ENCODE data around the gene CUX1. TPM values are rescaled to one million over a fixed set of nuclear protein-coding genes. Genes with fewer than 3 reads are reported as not detected.

The CUX1 gene
- total RNA-seq, 1 donor from 2014 or later, result 66.4 TPM

DNA sequence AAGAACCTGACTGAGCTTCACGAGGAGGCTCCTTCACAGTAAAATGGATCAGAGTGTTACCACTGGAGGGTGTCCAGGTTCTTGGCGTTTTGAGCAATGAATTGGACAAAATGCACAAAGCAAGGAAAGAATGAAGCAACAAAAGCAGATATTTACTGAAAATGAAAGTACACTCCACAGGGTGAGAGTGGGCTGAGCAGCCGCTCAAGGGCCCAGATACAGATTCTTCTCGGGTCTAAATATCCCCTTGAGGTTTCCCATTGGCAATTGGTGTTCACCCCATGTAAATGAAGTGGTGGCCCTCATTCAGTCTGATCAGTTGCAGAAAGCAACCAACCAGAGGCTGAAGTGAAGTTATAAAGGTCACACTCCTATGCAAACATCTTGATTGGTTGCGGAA lies 254.6 kb downstream of the CUX1 start:
- DNase-seq (ENCODE audit: low spot score), result no peak
- peaks cover 6% of the 10 kb centered on the region for H4K20me1 ChIP-seq (ENCODE audit: low read depth)
- H3K4me1 ChIP-seq, result peaks cover 15% of the 10 kb centered on the region
- no peaks in the 10 kb centered on the region for H3K9me3 ChIP-seq (ENCODE audit: low read depth)
- H3K79me2 ChIP-seq (ENCODE audit: low read depth), result no peaks in the 10 kb centered on the region
- peaks cover 7% of the 10 kb centered on the region for H3K4me1 Mint-ChIP-seq
- H3K27ac Mint-ChIP-seq, result no peak overlapping the region
- no peak overlapping the region for H3K4me3 ChIP-seq
- H3K27ac ChIP-seq, result no peak overlapping the region
- H3K9me3 Mint-ChIP-seq, result no peaks in the 10 kb centered on the region
- H3K36me3 Mint-ChIP-seq, result peaks cover 32% of the 10 kb centered on the region
- no peak overlapping the region for H3K9ac ChIP-seq
- H2AFZ ChIP-seq (replicated peaks), result no peak overlapping the region
- H3K27me3 Mint-ChIP-seq (ENCODE audit: insufficient read depth, low read depth), result peaks cover 2% of the 10 kb centered on the region
- TF ChIP-seq, protein P1, sequence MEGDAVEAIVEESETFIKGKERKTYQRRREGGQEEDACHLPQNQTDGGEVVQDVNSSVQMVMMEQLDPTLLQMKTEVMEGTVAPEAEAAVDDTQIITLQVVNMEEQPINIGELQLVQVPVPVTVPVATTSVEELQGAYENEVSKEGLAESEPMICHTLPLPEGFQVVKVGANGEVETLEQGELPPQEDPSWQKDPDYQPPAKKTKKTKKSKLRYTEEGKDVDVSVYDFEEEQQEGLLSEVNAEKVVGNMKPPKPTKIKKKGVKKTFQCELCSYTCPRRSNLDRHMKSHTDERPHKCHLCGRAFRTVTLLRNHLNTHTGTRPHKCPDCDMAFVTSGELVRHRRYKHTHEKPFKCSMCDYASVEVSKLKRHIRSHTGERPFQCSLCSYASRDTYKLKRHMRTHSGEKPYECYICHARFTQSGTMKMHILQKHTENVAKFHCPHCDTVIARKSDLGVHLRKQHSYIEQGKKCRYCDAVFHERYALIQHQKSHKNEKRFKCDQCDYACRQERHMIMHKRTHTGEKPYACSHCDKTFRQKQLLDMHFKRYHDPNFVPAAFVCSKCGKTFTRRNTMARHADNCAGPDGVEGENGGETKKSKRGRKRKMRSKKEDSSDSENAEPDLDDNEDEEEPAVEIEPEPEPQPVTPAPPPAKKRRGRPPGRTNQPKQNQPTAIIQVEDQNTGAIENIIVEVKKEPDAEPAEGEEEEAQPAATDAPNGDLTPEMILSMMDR (IDR thresholded peaks at IDR 0.05), result no peak
- TF ChIP-seq EZH2phosphoT487 (IDR thresholded peaks at IDR 0.05) (no peak), EZH2 (IDR thresholded peaks at IDR 0.05) (no peak)
- no peak overlapping the region for H3K4me3 Mint-ChIP-seq
- H3K36me3 ChIP-seq, result peaks cover 5% of the 10 kb centered on the region
- peaks cover 19% of the 10 kb centered on the region for H3F3A ChIP-seq (ENCODE audit: low read depth)
- H3K27me3 ChIP-seq, result no peaks in the 10 kb centered on the region
- no peak overlapping the region for H3K4me2 ChIP-seq

DNA sequence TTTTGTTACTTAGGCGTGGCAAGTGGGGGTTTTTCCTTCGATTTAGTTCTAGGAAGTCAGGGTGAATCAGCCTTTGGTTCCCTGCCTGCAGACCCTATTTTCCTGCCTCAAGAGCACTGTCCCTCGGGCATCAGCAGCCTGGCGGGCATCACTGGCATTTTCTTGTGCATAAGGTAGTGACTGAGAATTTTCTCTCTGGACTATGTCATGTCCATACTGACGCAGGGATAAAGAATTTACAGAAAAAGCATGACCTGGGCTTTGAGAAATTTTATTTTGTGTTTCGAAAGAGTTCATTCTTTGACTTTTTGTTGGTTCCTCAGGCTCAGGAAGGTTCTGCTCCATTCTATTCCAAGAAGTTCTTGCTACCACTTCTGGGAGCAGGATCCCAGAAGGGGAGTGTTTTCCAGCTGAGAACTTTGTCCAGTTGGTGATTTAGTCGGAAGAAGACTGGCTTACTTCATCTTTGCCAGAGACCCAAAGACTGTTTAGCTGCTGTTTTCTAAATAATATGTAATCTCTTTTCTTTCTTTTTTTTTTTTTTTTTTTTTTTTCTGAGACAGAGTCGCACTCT lies 255.3 kb downstream of the CUX1 start:
- TF ChIP-seq EZH2 (IDR thresholded peaks at IDR 0.05) (no peak), EZH2phosphoT487 (IDR thresholded peaks at IDR 0.05) (no peak)
- TF ChIP-seq, protein P1 (IDR thresholded peaks at IDR 0.05), result no peak
- no peak overlapping the region for H3K9ac ChIP-seq
- H3K4me1 ChIP-seq, result peaks cover 20% of the 10 kb centered on the region
- H3K4me3 ChIP-seq, result no peak overlapping the region
- Mint-ChIP-seq H3K9me3 (no peaks in the 10 kb centered on the region), H3K27me3 (ENCODE audit: insufficient read depth, low read depth) (peaks cover 5% of the 10 kb centered on the region), H3K27ac (no peak overlapping the region), H3K36me3 (peaks cover 32% of the 10 kb centered on the region), H3K4me3 (no peak overlapping the region), H3K4me1 (peaks cover 9% of the 10 kb centered on the region)
- no peaks in the 10 kb centered on the region for H3K9me3 ChIP-seq (ENCODE audit: low read depth)
- no peak overlapping the region for H2AFZ ChIP-seq (replicated peaks)
- H3F3A ChIP-seq (ENCODE audit: low read depth), result peaks cover 19% of the 10 kb centered on the region
- no peaks in the 10 kb centered on the region for H3K27me3 ChIP-seq
- no peak overlapping the region for H3K4me2 ChIP-seq
- peaks cover 5% of the 10 kb centered on the region for H3K36me3 ChIP-seq
- no peaks in the 10 kb centered on the region for H3K79me2 ChIP-seq (ENCODE audit: low read depth)
- no peak for DNase-seq (ENCODE audit: low spot score)
- H4K20me1 ChIP-seq (ENCODE audit: low read depth), result peaks cover 13% of the 10 kb centered on the region
- H3K27ac ChIP-seq, result no peak overlapping the region

- no peaks in the 10 kb centered on the region for H3K27me3 ChIP-seq
- DNase-seq (ENCODE audit: low spot score), result no peak
- peaks cover 20% of the 10 kb centered on the region for H3K4me1 ChIP-seq
- no peak overlapping the region for H3K27ac Mint-ChIP-seq
- H3K4me1 Mint-ChIP-seq, result peaks cover 14% of the 10 kb centered on the region
- no peaks in the 10 kb centered on the region for H3K9me3 ChIP-seq (ENCODE audit: low read depth)
- no peak overlapping the region for H3K9ac ChIP-seq
- peaks cover 5% of the 10 kb centered on the region for H3K27me3 Mint-ChIP-seq (ENCODE audit: insufficient read depth, low read depth)
- TF ChIP-seq, protein P1 (IDR thresholded peaks at IDR 0.05), result no peak
- TF ChIP-seq EZH2 (IDR thresholded peaks at IDR 0.05) (no peak), EZH2phosphoT487 (IDR thresholded peaks at IDR 0.05) (no peak)
- H3F3A ChIP-seq (ENCODE audit: low read depth), result peaks cover 26% of the 10 kb centered on the region
- H3K4me3 ChIP-seq, result no peak overlapping the region
- H3K4me3 Mint-ChIP-seq, result no peak overlapping the region
- H3K9me3 Mint-ChIP-seq, result no peaks in the 10 kb centered on the region
- peaks cover 25% of the 10 kb centered on the region for H4K20me1 ChIP-seq (ENCODE audit: low read depth)
- no peak overlapping the region for H3K27ac ChIP-seq
- H3K4me2 ChIP-seq, result no peak overlapping the region
- H3K36me3 Mint-ChIP-seq, result peaks cover 29% of the 10 kb centered on the region
- peaks cover 8% of the 10 kb centered on the region for H3K79me2 ChIP-seq (ENCODE audit: low read depth)
- peaks cover 5% of the 10 kb centered on the region for H3K36me3 ChIP-seq
- no peak overlapping the region for H2AFZ ChIP-seq (replicated peaks)
These were observed 256.8 kb downstream of the CUX1 start for GRCh38 chr7:102073931-102074880.

All from neural progenitor cell (in vitro differentiated cells).